Measurements from ENCODE around the gene IL1RL1.
"Not testable (repeated sequence)": the region's sequence is repeated elsewhere in the genome, so short reads cannot be mapped to it uniquely, and the experiment has no call there.

Gene IL1RL1

DNA sequence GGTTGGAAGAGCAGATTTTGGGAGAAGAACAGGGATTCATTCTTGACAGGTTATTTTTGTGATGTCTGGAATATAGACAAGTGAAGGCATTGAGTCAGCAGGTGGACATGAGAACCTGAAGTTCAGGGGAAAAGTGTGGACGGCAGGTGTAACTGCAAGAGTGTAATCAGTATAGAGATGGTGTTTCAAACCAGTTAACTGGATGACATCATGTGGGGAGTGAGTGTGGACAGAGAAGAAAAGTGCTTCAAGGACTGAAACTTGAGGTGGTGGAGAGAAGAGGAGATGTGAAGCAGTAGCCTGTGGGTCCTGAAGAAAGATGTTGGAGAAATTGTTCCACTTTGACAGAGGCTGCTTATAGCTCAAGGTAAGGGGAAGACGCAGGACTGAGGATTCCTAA is 7.1 kb downstream of the IL1RL1 start:
- H2AFZ ChIP-seq (ENCODE audit: low read length) = no peak overlapping the region
- H3K4me2 ChIP-seq (ENCODE audit: low read length) = no peak overlapping the region
- H3K79me2 ChIP-seq (ENCODE audit: insufficient read depth, low read length) = no peaks in the 10 kb centered on the region
- no peaks in the 10 kb centered on the region for H3F3A ChIP-seq (ENCODE audit: insufficient read depth, low read length)
- TF ChIP-seq, protein P1, sequence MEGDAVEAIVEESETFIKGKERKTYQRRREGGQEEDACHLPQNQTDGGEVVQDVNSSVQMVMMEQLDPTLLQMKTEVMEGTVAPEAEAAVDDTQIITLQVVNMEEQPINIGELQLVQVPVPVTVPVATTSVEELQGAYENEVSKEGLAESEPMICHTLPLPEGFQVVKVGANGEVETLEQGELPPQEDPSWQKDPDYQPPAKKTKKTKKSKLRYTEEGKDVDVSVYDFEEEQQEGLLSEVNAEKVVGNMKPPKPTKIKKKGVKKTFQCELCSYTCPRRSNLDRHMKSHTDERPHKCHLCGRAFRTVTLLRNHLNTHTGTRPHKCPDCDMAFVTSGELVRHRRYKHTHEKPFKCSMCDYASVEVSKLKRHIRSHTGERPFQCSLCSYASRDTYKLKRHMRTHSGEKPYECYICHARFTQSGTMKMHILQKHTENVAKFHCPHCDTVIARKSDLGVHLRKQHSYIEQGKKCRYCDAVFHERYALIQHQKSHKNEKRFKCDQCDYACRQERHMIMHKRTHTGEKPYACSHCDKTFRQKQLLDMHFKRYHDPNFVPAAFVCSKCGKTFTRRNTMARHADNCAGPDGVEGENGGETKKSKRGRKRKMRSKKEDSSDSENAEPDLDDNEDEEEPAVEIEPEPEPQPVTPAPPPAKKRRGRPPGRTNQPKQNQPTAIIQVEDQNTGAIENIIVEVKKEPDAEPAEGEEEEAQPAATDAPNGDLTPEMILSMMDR (IDR thresholded peaks at IDR 0.05; ENCODE audit: low read length) = no peak
- TF ChIP-seq EZH2 (IDR thresholded peaks at IDR 0.05; ENCODE audit: borderline replicate concordance, low read length) = no peak
- H3K4me3 ChIP-seq (ENCODE audit: low read depth, low read length, poor library complexity, severe bottlenecking) = no peak overlapping the region
- no peak overlapping the region for H3K27ac ChIP-seq (ENCODE audit: low read depth, low read length, poor library complexity, severe bottlenecking)
- H3K4me1 ChIP-seq (ENCODE audit: insufficient read depth, low read length, severe bottlenecking) = no peaks in the 10 kb centered on the region
- no peaks in the 10 kb centered on the region for H3K9me2 ChIP-seq (ENCODE audit: low read depth, low read length)
- H3K9me3 ChIP-seq (ENCODE audit: low read length) = no peaks in the 10 kb centered on the region
- no peaks in the 10 kb centered on the region; the same call in 1 of the 2 replicates for H3K27me3 ChIP-seq (ENCODE audit: insufficient read depth, low read length)
- H4K20me1 ChIP-seq (ENCODE audit: insufficient read depth, low read length) = no peaks in the 10 kb centered on the region
- H3K36me3 ChIP-seq (ENCODE audit: insufficient read depth, low read length) = no peaks in the 10 kb centered on the region
- H3K9ac ChIP-seq (ENCODE audit: low read length) = no peak overlapping the region

DNA sequence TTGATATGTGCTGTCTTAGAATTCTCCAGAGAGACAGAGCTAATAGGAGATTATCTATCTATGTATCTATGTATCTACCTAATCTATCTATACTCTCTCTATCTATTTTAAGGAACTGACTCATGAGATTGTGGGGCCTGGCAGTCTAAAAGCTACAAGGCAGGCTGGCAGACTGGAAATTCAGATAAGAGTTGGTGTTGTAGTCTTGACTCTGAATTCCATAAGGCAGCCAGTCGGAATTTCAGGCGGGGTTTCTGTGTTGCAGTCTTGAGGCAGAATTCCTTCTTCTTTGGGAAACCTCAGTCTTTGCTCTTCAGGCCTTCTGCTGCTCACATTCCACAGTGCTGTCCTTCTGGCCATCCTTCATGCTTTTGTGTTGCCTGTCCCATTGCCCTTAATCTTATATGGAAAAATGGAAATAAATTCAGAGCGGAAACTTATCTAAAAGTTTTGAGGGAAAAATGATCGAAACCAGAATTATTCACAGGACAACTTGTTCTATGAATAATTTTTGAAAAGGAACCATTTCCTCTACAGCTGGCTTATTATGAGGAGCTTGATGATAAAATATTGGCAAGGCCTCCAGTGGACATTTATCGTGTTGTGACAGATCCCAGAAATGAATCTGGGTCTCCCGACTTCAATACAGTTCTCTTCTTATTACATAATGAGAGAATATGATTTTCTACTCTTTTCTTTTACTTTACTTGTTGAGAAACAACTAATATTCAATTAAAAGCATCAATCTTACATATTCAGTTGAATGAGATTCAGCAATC is 10.8 kb downstream of the IL1RL1 start:
- Histone ChIP-seq H3K4me1 (ENCODE audit: insufficient read depth, low read length, severe bottlenecking) (no peaks in the 10 kb centered on the region), H3K4me2 (ENCODE audit: low read length) (no peak overlapping the region), H3K79me2 (ENCODE audit: insufficient read depth, low read length) (no peaks in the 10 kb centered on the region), H3K9me3 (ENCODE audit: low read length) (no peaks in the 10 kb centered on the region), H2AFZ (ENCODE audit: low read length) (no peak overlapping the region), H3K4me3 (ENCODE audit: low read depth, low read length, poor library complexity, severe bottlenecking) (no peak overlapping the region), H3K36me3 (ENCODE audit: insufficient read depth, low read length) (no peaks in the 10 kb centered on the region), H4K20me1 (ENCODE audit: insufficient read depth, low read length) (no peaks in the 10 kb centered on the region), H3K9ac (ENCODE audit: low read length) (no peak overlapping the region), H3K9me2 (ENCODE audit: low read depth, low read length) (no peaks in the 10 kb centered on the region), H3K27me3 (ENCODE audit: insufficient read depth, low read length) (no peaks in the 10 kb centered on the region; the same call in 1 of the 2 replicates), H3F3A (ENCODE audit: insufficient read depth, low read length) (no peaks in the 10 kb centered on the region), H3K27ac (ENCODE audit: low read depth, low read length, poor library complexity, severe bottlenecking) (no peak overlapping the region)
- TF ChIP-seq EZH2 (IDR thresholded peaks at IDR 0.05; ENCODE audit: borderline replicate concordance, low read length) = no peak
- TF ChIP-seq, protein P1 (IDR thresholded peaks at IDR 0.05; ENCODE audit: low read length) = no peak

DNA sequence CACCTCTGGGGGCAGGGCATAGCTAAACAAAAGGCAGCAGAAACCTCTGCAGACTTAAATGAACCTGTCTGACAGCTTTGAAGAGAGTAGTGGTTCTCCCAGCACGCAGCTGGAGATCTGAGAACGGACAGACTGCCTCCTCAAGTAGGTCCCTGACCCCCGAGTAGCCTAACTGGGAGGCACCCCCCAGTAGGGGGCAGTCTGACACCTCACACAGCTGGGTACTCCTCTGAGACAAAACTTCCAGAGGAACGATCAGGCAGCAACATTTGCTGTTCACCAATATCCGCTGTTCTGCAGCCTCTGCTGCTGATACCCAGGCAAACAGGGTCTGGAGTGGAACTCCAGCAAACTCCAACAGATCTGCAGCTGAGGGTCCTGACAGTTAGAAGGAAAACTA is 13.6 kb downstream of the IL1RL1 start:
- not testable (repeated sequence) for H3K4me3 ChIP-seq (ENCODE audit: low read depth, low read length, poor library complexity, severe bottlenecking); H3F3A ChIP-seq (ENCODE audit: insufficient read depth, low read length); H3K27me3 ChIP-seq (ENCODE audit: insufficient read depth, low read length); H3K36me3 ChIP-seq (ENCODE audit: insufficient read depth, low read length); H3K4me1 ChIP-seq (ENCODE audit: insufficient read depth, low read length, severe bottlenecking); H3K9me2 ChIP-seq (ENCODE audit: low read depth, low read length); H2AFZ ChIP-seq (ENCODE audit: low read length); H3K4me2 ChIP-seq (ENCODE audit: low read length); H3K9me3 ChIP-seq (ENCODE audit: low read length); H3K79me2 ChIP-seq (ENCODE audit: insufficient read depth, low read length); H3K27ac ChIP-seq (ENCODE audit: low read depth, low read length, poor library complexity, severe bottlenecking); H4K20me1 ChIP-seq (ENCODE audit: insufficient read depth, low read length); H3K9ac ChIP-seq (ENCODE audit: low read length)

Data from OCI-LY1 (cell line).